Stomach (tissue), 9 donors: ENCODE measurements around the gene FICD. TPM values are rescaled to one million over a fixed set of nuclear protein-coding genes. Genes with fewer than 3 reads are reported as not detected.

Experiments used
- DNase-seq, 2 donors: peaks; one replicate each; pipeline versions ENCODE4 v3.0.0 to v3.0.0-alpha.2; 2013 to 2019
- H3K27ac ChIP-seq, 5 donors: fragments of 200-600 bp in 4 of 5; sonication (generic) in 4 of 5; one replicate each; pipeline ENCODE4 v1.5.1; 2013 to 2019; ENCODE audit warnings: mild to moderate bottlenecking in 1 of 5, moderate library complexity in 1 of 5
- H3K27me3 ChIP-seq, 3 donors: fragments of 200-600 bp; sonication (generic); one replicate each; pipeline ENCODE4 v1.5.1; 2017 to 2019; ENCODE audit warnings: mixed run types in 1 of 3
- H3K36me3 ChIP-seq, 4 donors: fragments of 200-600 bp; sonication (generic); 1 replicate in 3 of 4; 2 replicates in 1 of 4; pipeline ENCODE4 v1.5.1; 2016 to 2019
- H3K4me1 ChIP-seq, 4 donors: fragments of 200-600 bp; sonication (generic); one replicate each; pipeline ENCODE4 v1.5.1; 2016 to 2019
- H3K4me3 ChIP-seq, 4 donors: fragments of 200-600 bp; sonication (generic) in 3 of 4; one replicate each; pipeline ENCODE4 v1.5.1; 2016 to 2019; ENCODE audit warnings: mild to moderate bottlenecking in 1 of 4
- H3K9me3 ChIP-seq, 4 donors: fragments of 200-600 bp; sonication (generic); one replicate each; pipeline ENCODE4 v1.5.1; 2016 to 2019
- EP300 ChIP-seq: sonication (generic); formaldehyde crosslinking; IDR thresholded peaks from one replicate; pipeline ENCODE4 v1.6.1; 2017; ENCODE audit warnings: antibody characterized with exemption
- POLR2A ChIP-seq, 4 donors: fragments of 450-650 bp; IDR thresholded peaks; one replicate each; pipeline ENCODE4 v1.6.1; 2016; ENCODE audit warnings: antibody characterized with exemption in 4 of 4, control low read depth in 2 of 4, mild to moderate bottlenecking in 1 of 4, moderate library complexity in 1 of 4
- POLR2AphosphoS5 ChIP-seq, 3 donors: sonication (generic); formaldehyde crosslinking; IDR thresholded peaks; one replicate each; pipeline ENCODE4 v1.6.1; 2016; ENCODE audit warnings: antibody characterized with exemption in 3 of 3
- WGBS, 5 donors: extraction: QIAGEN DNeasy Blood & Tissue Kit in 3 of 5; methylation state at CpG; one replicate each; pipeline versions ENCODE4 v1.1.5 to v1.1.7; 2013 to 2018; 5-methylcytosine and 5-hydroxymethylcytosine counted together
- intact Hi-C: fragments of 100-400 bp; cut with DNase I; formaldehyde crosslinking; loops from one replicate; pipeline ENCODE4 v1.15.1; 2023; ENCODE audit warnings: low total_unique reads
- polyA plus RNA-seq, 3 donors: library from polyadenylated mRNA; stranded (reverse); fragments of 200-250 nt; gene quantifications; one replicate each; pipeline ENCODE4 v1.2.3, GENCODE V29; 2013
- total RNA-seq, 5 donors: library from RNA; depleted of rRNA; stranded (reverse); fragments of >200 nt; gene quantifications; one replicate each; pipeline versions ENCODE4 v1.1.0 to v1.2.3, GENCODE V29; 2014 to 2016
- TF ChIP-seq, protein P1 (sequence below), 7 experiments: fragments of 450-650 bp in 4 of 7; fragments of 200-600 bp in 3 of 7; sonication (generic) in 3 of 7; IDR thresholded peaks; one replicate each; pipeline ENCODE4 v1.5.1; 2016 to 2019; ENCODE audit warnings: antibody characterized with exemption in 7 of 7, control low read depth in 2 of 7, mild to moderate bottlenecking in 1 of 7
- donor health status: healthy with polysubstance abuse.
- donor health status: Bipolar disorder and iron deficiency.
- donor health status: healthy.

FICD gene
- total and polyA plus RNA-seq, 8 donors: 1.2 to 26.3 (median 5.0) TPM

DNA sequence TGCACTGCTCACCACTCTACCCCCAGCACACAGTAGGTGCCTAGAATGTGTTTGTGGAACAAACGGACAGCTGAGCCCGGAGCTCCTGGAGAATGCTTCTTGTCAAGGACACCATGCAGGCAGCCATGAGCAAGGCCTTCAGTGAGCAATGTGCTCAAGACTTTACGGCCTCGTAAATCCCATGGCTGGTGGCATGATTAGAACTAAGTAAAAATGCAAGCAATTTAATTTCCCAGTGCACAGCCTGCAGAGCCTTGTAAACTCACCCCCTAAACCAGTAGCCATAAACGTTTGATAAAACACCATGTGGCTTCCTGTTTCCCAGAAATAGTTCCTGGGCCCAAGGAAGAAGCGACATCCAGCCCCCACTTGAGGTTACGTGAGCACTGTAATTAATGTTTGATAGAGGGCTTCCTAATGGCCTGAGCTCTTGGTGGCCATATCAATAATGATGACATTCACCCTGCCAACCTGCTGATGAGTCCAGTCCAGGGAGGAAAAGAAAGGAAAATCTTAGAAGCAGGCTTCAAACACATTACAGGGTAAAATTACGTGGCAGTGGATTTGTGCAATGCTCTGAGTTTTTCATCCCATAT is 36.4 kb upstream of the FICD start:
- no peak overlapping the region for H3K27ac ChIP-seq
- H3K4me1 ChIP-seq: no peaks in the 10 kb centered on the region
- TF ChIP-seq, protein P1, sequence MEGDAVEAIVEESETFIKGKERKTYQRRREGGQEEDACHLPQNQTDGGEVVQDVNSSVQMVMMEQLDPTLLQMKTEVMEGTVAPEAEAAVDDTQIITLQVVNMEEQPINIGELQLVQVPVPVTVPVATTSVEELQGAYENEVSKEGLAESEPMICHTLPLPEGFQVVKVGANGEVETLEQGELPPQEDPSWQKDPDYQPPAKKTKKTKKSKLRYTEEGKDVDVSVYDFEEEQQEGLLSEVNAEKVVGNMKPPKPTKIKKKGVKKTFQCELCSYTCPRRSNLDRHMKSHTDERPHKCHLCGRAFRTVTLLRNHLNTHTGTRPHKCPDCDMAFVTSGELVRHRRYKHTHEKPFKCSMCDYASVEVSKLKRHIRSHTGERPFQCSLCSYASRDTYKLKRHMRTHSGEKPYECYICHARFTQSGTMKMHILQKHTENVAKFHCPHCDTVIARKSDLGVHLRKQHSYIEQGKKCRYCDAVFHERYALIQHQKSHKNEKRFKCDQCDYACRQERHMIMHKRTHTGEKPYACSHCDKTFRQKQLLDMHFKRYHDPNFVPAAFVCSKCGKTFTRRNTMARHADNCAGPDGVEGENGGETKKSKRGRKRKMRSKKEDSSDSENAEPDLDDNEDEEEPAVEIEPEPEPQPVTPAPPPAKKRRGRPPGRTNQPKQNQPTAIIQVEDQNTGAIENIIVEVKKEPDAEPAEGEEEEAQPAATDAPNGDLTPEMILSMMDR (IDR thresholded peaks at IDR 0.05): no peak
- TF ChIP-seq EP300: no peak
- no peak for TF ChIP-seq POLR2A (IDR thresholded peaks at IDR 0.05)
- no peak for TF ChIP-seq POLR2AphosphoS5 (IDR thresholded peaks at IDR 0.05)
- peaks cover 0 to 31% (median 0%) of the 10 kb centered on the region in 3 donors for H3K27me3 ChIP-seq
- no peaks in the 10 kb centered on the region for H3K36me3 ChIP-seq
- no peak overlapping the region for H3K4me3 ChIP-seq
- 69 to 84% (median 74%) methylated on average over 8 of the region's 8 CpGs for WGBS, 5 donors
- no peak for DNase-seq
- intact Hi-C loops: no loop called here
- H3K9me3 ChIP-seq: no peaks in the 10 kb centered on the region

DNA sequence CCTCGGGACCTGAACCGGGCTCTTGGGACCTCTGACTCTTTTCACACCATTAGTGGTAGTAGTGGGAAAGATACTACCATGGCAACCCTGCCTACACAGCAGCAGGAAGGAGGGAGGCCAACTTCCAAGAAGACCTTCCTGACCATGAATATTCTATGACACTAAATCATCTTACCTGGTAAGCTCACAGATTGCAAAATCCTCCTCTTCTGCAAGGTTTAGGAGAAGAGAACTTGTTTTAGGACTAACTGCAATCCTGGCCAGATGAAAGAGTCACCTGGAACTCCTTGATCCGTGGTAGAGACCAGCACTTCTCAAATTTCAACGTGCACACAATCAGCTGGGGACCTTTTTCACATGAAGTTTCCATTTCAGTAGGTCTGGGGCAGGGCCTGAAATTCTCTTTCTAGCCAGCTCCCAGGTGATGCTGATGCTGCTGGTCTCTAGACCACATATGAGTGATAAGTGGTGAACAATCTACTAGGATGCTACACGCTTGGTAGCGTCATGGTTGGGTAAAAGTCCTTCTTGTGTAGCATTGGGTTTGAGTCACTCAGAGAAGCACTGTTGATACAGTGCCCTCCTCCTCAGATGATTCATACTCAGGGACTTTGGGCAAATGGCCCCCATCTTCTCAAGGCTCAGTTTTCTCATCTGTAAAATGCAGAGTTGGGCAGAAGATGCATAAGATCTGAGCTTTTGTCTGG is 35.6 kb upstream of the FICD start:
- Histone ChIP-seq H3K9me3 (no peaks in the 10 kb centered on the region), H3K4me3 (no peak overlapping the region), H3K4me1 (no peaks in the 10 kb centered on the region), H3K27me3 (peaks cover 0 to 23% (median 0%) of the 10 kb centered on the region in 3 donors), H3K36me3 (no peaks in the 10 kb centered on the region), H3K27ac (no peak overlapping the region)
- intact Hi-C loops: no loop called here
- TF ChIP-seq, protein P1 (IDR thresholded peaks at IDR 0.05): no peak
- no peak for TF ChIP-seq EP300
- TF ChIP-seq POLR2AphosphoS5 (IDR thresholded peaks at IDR 0.05): no peak
- TF ChIP-seq POLR2A (IDR thresholded peaks at IDR 0.05): no peak
- WGBS, 5 donors: 59 to 75% (median 65%) methylated on average over 6 of the region's 6 CpGs
- DNase-seq: no peak

DNA sequence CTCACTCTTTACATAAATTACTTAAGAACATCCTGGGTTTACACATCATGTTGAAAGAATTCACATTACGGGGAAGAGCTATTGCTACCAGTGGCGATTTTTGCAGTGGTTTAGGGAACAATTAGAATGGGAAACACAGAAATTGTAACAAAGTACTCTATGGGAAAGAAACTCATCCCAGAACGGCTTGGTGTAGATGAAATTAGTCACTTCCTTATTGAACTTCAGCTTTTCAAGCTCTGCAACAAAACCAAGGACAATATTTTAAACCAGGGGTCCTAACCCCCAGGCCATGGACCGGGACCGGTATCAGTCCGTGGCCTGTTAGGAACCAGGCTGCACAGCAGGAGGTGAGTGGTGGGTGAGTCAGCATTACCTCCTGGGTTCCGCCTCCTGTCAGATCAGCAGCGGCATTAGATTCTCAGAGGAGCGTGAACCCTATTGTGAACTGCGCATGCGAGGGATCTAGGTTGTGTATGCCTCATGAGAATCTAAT is 32.3 kb upstream of the FICD start:
- no peak overlapping the region for H3K4me3 ChIP-seq

More for the DNA sequence above, 32.3 kb upstream of the FICD start:
- Histone ChIP-seq H3K4me1 (no peaks in the 10 kb centered on the region), H3K27ac (no peak overlapping the region), H3K9me3 (peaks cover 0 to 9% (median 4%) of the 10 kb centered on the region in 4 donors), H3K36me3 (no peaks in the 10 kb centered on the region), H3K27me3 (peaks cover 0 to 23% (median 0%) of the 10 kb centered on the region in 3 donors)
- TF ChIP-seq, protein P1 (IDR thresholded peaks at IDR 0.05): no peak
- TF ChIP-seq EP300: no peak
- no peak for TF ChIP-seq POLR2AphosphoS5 (IDR thresholded peaks at IDR 0.05)
- TF ChIP-seq POLR2A (IDR thresholded peaks at IDR 0.05): no peak
- WGBS, 5 donors: 51 to 70% (median 56%) methylated on average over 11 of the region's 11 CpGs
- no peak for DNase-seq
- intact Hi-C loops: no loop called here
